GM18505 (cell line): ENCODE results near the gene NEDD4L.
"Not testable (repeated sequence)": the region's sequence is repeated elsewhere in the genome, so short reads cannot be mapped to it uniquely, and the experiment has no call there.

Experiments used
- ATAC-seq: cut with Tn5 transposase; IDR thresholded peaks from one replicate; pipeline ENCODE4 v1.9.1; 2021; ENCODE audit not compliant: unreplicated experiment
- POLR2A ChIP-seq: IDR thresholded peaks from 4 replicates; pipeline ENCODE4 v1.6.1; 2011; ENCODE audit warnings: borderline replicate concordance; ENCODE audit not compliant: insufficient read depth, insufficient read length; ENCODE audit errors: extremely low read depth

NEDD4L gene

DNA sequence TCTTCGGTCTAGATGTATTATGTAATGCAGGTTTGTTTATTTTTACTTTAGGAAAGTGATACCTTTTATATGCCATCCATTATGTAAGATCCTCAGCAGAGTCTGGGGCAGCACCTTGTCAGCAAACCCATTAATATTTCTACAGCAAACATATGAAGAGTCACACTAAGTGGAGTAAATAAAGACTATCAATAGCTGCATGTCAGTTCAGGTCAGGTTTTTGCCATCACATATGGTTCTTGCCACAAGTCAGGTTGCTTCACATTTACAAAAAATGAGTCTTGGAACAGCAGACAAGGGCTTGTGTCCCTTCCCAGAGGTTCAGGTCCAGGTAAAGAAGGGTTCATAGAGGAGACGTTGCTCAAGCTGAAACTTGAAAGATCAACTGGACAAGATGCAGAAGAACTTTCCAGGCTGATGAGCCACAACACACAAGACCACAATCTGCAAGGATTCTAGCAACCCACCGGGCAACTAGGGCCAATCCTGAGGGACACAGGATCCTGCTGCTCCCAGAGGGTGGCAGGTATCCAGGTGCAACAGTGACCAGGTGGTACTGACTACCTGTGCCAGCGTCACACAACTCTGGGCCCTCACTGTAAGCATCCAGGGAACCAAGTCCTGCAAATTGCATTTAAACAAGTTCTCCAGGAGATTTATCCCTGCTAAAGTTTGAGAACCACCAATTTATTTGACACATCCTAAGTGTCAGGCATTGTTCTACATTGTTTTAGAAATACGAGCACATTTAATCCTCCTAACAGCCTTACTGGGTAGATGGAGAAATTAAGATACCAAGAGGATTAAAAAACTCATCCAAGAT lies 369.0 kb downstream of the NEDD4L start:
- no peak for ATAC-seq
- TF ChIP-seq POLR2A, result no peak

DNA sequence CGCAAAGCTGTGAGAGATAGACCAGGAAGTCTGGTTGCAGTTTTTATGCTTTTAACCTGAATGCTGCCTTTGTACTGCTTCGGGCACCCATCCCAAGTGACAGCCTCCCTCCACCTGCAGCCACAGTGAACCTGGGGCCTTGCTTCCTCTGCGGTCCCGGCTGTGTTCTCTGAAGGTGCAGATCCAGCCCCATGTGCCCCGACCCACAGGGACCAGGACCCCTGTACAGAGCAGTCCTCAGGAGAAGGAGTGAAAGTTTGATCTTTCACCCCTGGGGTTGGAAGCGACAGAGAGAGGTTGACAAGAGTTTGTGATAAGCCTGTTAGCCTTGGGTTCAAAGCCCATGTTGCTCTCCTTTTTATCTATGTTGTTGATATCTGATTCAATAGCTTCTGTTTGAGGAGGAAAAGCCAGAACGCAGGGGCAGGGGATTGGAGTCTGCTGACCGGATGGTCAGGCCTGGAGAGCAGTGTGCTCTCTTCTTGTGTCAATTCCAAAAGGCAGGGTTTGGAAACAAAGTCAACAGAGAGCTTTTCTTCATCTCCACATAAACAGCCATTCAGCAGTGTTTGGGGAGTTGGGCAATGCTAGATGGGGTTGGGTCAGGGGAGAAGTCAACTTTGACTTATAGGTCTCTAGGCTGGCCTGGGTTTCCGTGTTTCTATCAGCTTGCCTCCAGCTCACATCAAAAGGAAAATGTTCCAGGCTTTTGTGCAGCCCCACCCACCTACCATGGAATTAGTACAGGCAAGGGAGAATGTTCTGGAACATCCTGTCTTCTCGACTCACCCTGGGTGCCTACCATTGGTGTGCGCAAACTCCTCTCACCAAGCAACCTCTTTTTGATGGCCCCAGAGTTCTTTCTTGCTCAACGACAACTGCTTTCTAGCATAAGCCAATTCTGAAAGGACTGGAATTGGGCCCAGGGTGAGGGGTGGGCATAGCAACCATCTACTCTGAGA lies 369.9 kb downstream of the NEDD4L start:
- TF ChIP-seq POLR2A, result no peak
- ATAC-seq, result no peak

DNA sequence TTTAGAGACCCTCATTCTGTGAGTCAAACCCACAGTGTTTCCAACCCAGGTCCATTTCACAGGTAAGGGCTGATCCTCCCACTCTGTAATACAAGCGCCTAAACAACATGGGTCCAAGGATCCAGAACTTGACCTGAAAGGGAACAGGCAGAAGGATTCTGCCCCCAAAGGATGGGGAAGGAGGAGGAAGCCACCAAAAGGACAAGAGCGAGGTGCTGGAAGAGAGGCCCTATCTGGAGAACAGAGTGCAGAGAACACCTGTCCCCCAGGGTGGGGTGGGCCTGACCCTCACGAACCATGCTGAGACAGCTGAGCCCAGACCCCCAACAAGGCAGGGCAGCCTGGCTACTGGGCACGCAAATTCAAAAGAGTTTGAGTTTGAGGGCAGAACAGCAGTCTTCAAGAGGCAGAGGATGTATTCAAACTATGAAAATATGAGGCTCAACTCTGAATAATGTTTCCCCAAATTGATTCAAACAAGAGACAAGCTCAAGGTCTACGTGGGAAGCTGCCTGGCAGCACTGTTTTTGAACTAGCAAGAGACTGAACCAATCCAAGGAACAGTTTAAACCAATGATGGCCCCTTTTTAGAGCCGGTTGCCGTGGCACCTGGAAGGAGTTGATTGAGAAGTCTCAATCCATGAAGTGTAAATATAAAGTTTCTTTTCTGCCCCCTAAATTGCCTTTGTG lies 372.1 kb downstream of the NEDD4L start:
- no peak for ATAC-seq
- TF ChIP-seq POLR2A, result no peak

DNA sequence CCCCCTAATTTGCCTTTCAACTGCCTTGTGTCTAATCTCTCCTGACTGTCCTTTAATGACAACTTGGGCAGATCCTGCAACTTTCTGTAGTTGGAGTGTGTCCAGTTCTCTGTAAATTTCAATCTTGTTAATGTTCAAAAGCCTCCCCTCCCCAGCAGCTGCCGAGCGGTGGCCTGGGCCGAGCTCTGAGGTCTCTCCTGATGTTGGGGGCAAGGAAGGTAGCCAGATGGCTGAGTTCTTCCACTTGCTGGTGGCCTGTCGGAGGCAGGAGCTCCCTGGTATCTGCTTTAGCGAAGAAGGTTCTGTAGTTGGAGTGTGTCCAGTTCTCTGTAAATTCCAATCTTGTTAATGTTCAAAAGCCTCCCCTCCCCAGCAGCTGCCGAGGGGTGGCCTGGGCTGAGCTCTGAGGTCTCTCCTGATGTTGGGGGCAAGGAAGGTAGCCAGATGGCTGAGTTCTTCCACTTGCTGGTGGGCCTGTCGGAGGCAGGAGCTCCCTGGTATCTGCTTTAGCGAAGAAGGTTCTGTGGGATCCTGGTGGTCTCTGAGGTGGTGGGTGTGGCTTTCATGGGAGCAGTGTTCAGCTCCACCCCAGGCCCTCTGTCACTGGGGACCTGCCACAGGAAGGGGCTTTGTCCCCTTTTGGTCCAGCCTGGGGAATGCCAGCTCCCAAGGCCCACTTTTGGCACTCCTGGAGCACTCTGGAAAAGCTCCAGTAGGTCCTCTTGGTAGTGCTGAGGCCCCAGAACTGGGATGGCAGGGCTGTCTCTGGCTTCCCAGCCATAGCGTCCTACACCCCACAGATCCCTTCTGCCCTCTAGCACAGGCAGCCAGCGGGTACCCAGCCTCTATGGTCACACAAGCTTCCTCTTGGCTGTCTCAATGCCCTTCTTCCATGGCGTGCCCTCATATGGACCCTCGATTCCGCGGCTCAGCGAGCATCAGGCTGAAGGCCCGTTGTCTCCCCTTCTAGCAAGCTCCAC lies 373.0 kb downstream of the NEDD4L start:
- TF ChIP-seq POLR2A, result no peak
- no peak for ATAC-seq

DNA sequence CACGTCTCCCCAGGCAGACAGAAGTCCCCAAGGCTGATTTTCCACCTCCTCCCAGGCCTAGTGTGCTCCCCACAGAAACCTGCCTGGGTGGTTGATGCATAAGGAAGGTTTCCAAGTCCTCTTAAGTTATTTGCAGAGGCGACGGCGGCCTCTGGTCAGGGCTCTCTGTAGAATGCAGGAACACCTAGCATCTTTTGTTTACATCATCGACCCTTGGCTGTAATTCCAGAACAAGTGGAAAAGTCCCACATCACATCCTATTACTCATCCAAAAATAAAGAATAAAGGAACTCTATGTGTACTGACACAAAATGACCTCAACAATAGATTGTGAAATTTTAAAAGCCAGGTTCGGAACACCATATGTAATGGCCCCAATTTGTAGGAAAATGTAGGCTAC lies 373.7 kb downstream of the NEDD4L start:
- no peak for TF ChIP-seq POLR2A

DNA sequence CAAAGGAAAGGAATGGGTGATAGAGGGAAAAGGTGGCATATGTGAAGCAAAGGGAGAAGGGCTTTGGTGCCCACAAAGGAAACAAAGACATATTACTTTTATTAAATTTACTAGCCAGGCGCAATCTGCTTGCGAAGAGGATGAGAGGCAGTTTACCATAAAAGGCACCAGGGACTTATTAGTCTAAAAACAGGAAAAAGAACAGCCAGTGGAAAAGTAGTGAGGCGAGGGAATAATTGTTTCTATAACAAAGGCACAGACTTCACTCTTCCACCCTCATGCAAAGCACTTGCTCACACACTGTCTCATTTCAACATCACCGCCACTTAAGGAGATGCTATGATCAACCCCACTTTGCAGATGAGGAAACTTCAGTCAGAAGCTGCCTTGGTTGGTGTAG lies 374.3 kb downstream of the NEDD4L start:
- no peak for ATAC-seq
- TF ChIP-seq POLR2A, result no peak

More for the DNA sequence above, 373.7 kb downstream of the NEDD4L start:
- no peak for ATAC-seq

DNA sequence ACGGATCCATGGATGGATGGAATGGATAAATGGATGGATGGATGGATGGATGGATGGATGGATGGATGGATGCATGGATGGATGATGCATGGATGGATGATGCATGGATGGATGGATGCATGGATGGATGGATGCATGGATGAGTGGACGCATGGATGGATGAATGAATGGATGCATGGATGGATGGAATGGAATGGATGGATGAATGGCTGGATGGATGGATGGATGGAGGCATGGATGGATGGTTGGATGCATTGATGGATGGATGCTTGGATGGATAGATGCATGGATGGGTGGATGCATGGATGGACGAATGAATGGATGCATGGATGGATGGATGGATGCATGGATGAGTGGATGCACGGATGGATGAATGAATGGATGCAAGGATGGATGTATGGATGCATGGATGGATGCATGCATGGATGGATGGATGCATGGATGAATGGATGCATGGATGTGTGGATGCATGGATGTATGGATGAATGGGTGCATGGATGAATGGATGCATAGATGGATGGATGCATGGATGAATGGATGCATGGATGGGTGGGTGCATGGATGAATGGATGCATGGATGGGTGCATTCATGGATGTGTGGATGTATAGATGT lies 375.7 kb downstream of the NEDD4L start:
- ATAC-seq, result no peak
- TF ChIP-seq POLR2A, result no peak

DNA sequence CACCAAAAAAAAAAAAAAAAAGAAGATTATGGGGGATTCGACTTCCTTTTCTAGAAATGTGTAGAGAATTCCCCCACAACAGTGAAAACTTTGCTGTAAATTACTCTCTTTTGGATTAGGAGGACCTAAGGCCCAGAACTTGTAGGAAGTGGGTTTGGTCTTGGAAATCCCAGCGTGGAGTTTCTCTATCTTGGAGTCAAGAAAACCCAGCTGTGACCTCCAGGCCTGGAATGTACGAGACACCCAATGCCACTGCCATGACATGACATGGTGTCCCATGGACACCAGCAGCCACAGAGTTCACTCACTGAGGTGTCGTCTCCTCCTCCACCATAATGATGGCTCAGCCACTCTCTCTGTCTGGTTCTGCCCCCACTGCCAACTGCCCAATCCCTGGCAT lies 382.6 kb downstream of the NEDD4L start:
- no peak for TF ChIP-seq POLR2A
- ATAC-seq, result no peak

DNA sequence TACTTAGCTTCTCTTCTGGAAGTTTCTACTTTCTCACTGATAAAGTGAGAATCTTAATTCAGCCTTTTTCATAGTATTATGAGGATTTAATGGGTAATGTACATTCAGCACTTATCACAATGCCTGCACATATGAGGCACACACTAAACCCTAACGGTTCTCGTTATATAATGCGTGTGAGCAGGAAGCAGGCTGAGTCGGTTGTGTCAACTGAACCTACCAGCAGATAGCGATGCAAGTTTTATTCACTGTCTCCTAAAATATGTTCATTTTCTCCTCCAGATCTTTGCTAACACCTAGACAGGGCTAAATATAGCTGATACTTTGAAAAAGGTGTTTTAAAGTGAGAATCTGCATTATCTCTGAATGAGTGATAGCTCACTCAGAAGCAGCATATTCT lies 383.3 kb downstream of the NEDD4L start:
- no peak for TF ChIP-seq POLR2A
- ATAC-seq, result no peak

DNA sequence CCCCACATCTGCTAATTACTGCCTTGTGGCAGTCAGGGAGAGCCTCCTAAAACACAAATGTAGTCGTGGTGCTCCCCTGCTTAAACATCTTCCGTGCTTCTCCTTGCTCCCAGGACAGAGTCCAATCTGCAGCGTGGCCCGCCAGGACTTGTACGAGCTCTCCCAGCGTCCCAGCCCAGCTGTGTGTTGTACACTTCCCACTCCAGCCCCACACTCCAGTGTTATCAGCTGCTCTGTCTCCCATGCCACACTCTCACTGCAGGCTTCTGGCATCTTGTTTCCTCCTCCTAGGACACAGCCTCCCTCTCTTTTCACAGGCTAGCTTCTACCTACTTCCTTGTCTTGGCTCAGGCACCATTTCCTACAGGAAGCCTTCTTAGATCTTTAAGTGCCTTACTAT lies 385.4 kb downstream of the NEDD4L start:
- ATAC-seq, result no peak
- no peak for TF ChIP-seq POLR2A

DNA sequence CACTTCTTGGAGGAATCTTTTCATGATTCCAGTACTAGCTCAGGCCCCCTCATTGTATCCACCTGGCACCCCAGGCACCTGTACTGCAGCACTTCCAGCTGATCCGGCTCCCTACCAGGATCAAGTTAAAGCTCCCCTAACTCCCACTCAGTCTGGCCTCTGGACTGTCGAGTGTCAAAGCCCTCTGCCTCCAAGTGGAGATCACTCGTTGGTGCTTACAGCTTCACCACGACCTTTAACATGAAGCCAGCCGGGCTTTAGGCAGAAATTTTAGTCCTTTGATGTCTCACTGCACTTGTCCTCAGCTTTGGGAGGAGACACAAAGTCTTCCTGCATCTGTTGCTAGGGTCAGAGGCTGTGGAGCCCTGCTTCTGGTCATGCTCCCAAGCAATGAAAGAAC lies 387.2 kb downstream of the NEDD4L start:
- no peak for ATAC-seq

DNA sequence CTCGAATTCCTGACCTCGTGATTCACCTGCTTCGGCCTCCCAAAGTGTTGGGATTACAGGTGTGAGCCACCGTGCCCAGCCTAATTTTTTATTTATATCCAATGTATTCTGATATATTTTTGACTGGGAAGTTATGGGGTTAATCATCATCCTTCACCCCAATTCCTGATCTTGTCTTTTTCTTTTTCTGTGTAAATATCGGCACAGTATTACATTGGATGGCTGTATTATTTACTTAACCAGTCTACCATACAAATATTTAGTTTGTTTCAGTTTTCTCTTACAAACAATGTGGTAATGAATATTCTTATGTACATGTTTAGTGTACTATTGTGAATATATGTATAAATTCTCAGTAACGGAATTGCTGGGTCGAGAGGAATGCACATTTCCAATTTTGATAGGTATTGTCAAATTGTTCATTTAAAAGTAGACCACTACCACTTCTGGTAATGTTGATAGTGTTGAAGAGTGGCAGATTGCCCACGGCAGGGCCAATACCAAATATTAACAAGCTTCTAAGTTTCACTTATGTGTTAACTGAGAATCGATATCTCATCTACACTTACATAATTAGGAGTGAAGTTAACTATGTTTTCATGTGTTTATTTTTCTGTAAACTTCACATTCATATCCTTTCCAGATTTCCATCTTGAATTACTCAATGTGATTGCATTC lies 388.2 kb downstream of the NEDD4L start:
- TF ChIP-seq POLR2A, result no peak
- ATAC-seq, result no peak

More for the DNA sequence above, 387.2 kb downstream of the NEDD4L start:
- TF ChIP-seq POLR2A, result no peak

DNA sequence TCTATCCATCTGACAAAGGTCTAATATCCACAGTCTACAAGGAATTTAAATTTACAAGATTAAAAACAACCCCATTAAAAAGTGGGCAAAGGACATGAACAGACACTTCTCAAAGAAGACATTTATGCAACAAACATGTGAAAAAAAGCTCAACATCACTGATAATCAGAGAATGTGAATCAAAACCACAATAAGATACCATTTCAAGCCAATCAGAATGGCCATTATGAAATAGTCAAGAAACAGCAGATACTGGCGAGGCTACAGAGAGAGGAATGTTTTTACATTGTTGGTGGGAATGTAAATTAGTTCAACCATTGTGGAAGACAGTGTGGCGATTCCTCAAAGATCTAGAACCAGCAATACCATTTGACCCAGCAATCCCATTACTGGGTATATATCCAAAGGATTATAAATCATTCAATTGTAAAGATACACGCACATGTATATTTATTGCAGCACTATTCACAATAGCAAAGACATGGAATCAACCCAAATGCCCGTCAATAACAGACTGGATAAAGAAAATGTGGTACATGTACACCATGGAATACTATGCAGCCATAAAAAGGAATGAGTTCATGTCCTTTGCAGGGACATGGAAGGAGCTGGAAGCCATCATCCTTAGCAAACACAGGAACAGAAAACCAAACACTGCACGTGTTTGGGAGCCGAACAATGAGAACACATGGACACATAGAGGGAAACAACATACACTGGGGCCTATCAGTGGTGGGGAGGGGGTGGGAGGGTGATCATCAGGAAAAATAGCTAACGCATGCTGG lies 391.4 kb downstream of the NEDD4L start:
- not testable (repeated sequence) for ATAC-seq
